Gastroesophageal sphincter (tissue), 3 donors: ENCODE measurements around the gene SEC23B.

ENCODE experiments used
- POLR2A ChIP-seq, 2 donors: fragments of 450-650 bp; IDR thresholded peaks; one replicate each; pipeline ENCODE4 v1.6.1; 2017; ENCODE audit warnings: antibody characterized with exemption in 2 of 2, mild to moderate bottlenecking in 2 of 2, moderate library complexity in 1 of 2
- POLR2AphosphoS5 ChIP-seq: sonication (generic); formaldehyde crosslinking; IDR thresholded peaks from one replicate; pipeline ENCODE4 v1.6.1; 2017; ENCODE audit warnings: antibody characterized with exemption
- TF ChIP-seq, protein P1 (sequence below), 4 experiments: fragments of 200-600 bp in 2 of 4; fragments of 450-650 bp in 2 of 4; sonication (generic) in 1 of 4; IDR thresholded peaks; one replicate each; pipeline ENCODE4 v1.5.1; 2017 to 2019; ENCODE audit warnings: antibody characterized with exemption in 4 of 4, mild to moderate bottlenecking in 2 of 4, moderate library complexity in 2 of 4

DNA sequence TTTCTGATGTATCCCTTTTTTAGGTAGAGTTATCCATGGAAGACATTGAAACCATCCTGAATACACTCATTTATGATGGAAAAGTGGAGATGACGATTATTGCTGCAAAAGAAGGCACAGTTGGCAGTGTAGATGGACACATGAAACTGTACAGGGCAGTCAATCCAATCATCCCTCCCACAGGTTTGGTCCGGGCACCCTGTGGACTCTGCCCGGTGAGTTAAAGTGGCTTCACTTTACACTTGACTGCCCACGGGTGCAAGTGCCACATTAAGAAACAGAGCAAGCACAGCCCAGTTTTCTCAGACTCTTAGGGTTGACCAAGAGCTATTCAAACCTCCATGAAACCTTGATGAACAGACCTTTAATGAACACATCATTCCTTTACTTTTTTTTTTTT lies 26.1 kb upstream of the SEC23B start:
- no peak for TF ChIP-seq POLR2A (IDR thresholded peaks at IDR 0.05)
- TF ChIP-seq, protein P1, sequence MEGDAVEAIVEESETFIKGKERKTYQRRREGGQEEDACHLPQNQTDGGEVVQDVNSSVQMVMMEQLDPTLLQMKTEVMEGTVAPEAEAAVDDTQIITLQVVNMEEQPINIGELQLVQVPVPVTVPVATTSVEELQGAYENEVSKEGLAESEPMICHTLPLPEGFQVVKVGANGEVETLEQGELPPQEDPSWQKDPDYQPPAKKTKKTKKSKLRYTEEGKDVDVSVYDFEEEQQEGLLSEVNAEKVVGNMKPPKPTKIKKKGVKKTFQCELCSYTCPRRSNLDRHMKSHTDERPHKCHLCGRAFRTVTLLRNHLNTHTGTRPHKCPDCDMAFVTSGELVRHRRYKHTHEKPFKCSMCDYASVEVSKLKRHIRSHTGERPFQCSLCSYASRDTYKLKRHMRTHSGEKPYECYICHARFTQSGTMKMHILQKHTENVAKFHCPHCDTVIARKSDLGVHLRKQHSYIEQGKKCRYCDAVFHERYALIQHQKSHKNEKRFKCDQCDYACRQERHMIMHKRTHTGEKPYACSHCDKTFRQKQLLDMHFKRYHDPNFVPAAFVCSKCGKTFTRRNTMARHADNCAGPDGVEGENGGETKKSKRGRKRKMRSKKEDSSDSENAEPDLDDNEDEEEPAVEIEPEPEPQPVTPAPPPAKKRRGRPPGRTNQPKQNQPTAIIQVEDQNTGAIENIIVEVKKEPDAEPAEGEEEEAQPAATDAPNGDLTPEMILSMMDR (IDR thresholded peaks at IDR 0.05): no peak
- TF ChIP-seq POLR2AphosphoS5: no peak
